Pancreas (tissue), 10 donors: ENCODE results near the gene DDX24. TPM values are rescaled to one million over a fixed set of nuclear protein-coding genes. Genes with fewer than 3 reads are reported as not detected.
A peak's percentile ranks its signal among the peaks of the same experiment; 100 is the strongest.

Experiments
- ATAC-seq, 4 donors: fragments of 200-7000 bp; cut with Tn5 transposase; one replicate each; pipeline versions ENCODE4 v1.8.0 to v1.9.1; 2020; ENCODE audit warnings: mild to moderate bottlenecking in 4 of 4, moderate library complexity in 4 of 4
- DNase-seq, 6 donors: peaks; one replicate each; pipeline ENCODE4 v3.0.0-alpha.2; 2020
- FAIRE-seq: peaks from 2 replicates; lab custom pipeline; 2012; peaks lifted over from hg19 to GRCh38; lab: Jason Lieb, UNC
- H3K27ac ChIP-seq, 4 donors: fragments of 200-600 bp; sonication (generic); 1 replicate in 3 of 4; 2 replicates in 1 of 4; pipeline versions ENCODE4 v1.5.0 to v1.8.0; 2020
- H3K27me3 ChIP-seq, 4 donors: fragments of 200-600 bp; one replicate each; pipeline ENCODE4 v1.8.0; 2021
- H3K36me3 ChIP-seq, 3 donors: fragments of 200-600 bp; sonication (generic) in 1 of 3; one replicate each; pipeline versions ENCODE4 v1.5.0 to v1.8.0; 2020 to 2021
- H3K4me1 ChIP-seq, 3 donors: fragments of 200-600 bp; one replicate each; pipeline ENCODE4 v1.8.0; 2021
- H3K4me3 ChIP-seq, 4 donors: fragments of 200-600 bp; sonication (generic) in 2 of 4; one replicate each; pipeline versions ENCODE4 v1.5.0 to v1.8.0; 2020 to 2021
- H3K9me3 ChIP-seq, 4 donors: fragments of 200-600 bp; one replicate each; pipeline ENCODE4 v1.8.0; 2021
- WGBS, 2 donors: extraction: QIAGEN DNeasy Blood & Tissue Kit; methylation state at CpG; one replicate each; pipeline ENCODE4 v1.1.7; 2013; 5-methylcytosine and 5-hydroxymethylcytosine counted together
- intact Hi-C, 3 donors: fragments of 100-400 bp; cut with DNase I; formaldehyde crosslinking; loops; one replicate each; pipeline versions ENCODE4 v1.11.1 to v1.14.2; 2022
- polyA plus RNA-seq, 2 donors: library from polyadenylated mRNA; stranded (reverse); fragments of 200-250 nt; gene quantifications; one replicate each; pipeline ENCODE4 v1.2.3, GENCODE V29; 2013
- total RNA-seq, 6 donors: library from RNA; stranded (reverse); fragmentation: NEBNext Ultra II Directional in 4 of 6; extraction: Animal tissue kit (Norgen Biotek cat#: 25700) in 4 of 6; gene quantifications; one replicate each; pipeline versions ENCODE4 v1.2.1 to v1.2.4, GENCODE V29; 2021 to 2023
- TF ChIP-seq, protein P1 (sequence below), 4 donors: fragments of 200-600 bp; sonication (generic) in 3 of 4; IDR thresholded peaks; one replicate each; pipeline versions ENCODE4 v1.5.0 to v1.8.0; 2021; ENCODE audit warnings: antibody characterized with exemption in 4 of 4
- donor health status: healthy with polysubstance abuse.
- donor health status: DM: no; HTN: no; CAD: no; lungs with moderate emphysema.
- donor health status: DM: no; HTN: no; CAD: no.
- donor health status: control.
- donor health status: control.
- donor health status: Bipolar disorder and iron deficiency.
- donor health status: DM: yes; HTN: yes; CAD: no.
- donor health status: DM: no; HTN: no; CAD: no.
- donor health status: DM: no; HTN: no; CAD: no.
- donor health status: DM: yes; HTN: yes; CAD: no.

DDX24 gene
- total and polyA plus RNA-seq, 8 donors, result 55.9 to 111 (median 68.1) TPM

DNA sequence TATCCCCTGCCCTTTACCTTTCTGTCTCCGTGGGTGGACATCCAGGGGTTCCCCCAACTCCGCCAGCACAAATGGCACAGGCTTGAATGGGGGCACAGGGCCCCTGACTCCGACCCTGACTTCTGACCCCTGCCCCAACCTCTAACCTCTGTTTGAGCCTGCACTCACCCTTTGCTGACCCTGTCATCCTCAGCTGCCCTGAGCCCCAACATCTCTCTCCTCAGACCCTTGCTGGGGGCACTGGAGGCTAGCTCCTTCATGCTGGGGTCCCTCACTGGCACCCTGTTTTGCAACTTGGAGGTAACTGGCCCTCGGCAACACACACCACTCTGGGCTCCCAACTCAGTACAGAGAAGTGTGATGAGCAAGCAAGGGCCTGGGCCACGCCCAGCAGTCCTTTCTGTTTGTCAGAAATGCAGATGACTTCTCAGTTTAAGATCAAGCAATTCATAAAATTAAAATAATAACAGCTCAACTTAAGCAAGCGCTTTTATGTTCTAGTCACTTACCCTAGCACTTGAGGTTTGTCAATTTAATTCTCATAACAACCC is 31.6 kb upstream of the DDX24 start:
- Histone ChIP-seq H3K4me1 (no peaks in the 10 kb centered on the region), H3K9me3 (no peaks in the 10 kb centered on the region), H3K27me3 (no peaks in the 10 kb centered on the region), H3K4me3 (peak overlapping the region in 1 of 4 donors; percentile 14), H3K27ac (no peak overlapping the region), H3K36me3 (no peaks in the 10 kb centered on the region)
- intact Hi-C loops, result no loop called here
- TF ChIP-seq, protein P1, sequence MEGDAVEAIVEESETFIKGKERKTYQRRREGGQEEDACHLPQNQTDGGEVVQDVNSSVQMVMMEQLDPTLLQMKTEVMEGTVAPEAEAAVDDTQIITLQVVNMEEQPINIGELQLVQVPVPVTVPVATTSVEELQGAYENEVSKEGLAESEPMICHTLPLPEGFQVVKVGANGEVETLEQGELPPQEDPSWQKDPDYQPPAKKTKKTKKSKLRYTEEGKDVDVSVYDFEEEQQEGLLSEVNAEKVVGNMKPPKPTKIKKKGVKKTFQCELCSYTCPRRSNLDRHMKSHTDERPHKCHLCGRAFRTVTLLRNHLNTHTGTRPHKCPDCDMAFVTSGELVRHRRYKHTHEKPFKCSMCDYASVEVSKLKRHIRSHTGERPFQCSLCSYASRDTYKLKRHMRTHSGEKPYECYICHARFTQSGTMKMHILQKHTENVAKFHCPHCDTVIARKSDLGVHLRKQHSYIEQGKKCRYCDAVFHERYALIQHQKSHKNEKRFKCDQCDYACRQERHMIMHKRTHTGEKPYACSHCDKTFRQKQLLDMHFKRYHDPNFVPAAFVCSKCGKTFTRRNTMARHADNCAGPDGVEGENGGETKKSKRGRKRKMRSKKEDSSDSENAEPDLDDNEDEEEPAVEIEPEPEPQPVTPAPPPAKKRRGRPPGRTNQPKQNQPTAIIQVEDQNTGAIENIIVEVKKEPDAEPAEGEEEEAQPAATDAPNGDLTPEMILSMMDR (IDR thresholded peaks at IDR 0.05), result no peak
- ATAC-seq, result no peak
- WGBS, 2 donors, result 77 to 81% methylated on average over 6 of the region's 6 CpGs
- DNase-seq, result no peak
- FAIRE-seq, result no peak

DNA sequence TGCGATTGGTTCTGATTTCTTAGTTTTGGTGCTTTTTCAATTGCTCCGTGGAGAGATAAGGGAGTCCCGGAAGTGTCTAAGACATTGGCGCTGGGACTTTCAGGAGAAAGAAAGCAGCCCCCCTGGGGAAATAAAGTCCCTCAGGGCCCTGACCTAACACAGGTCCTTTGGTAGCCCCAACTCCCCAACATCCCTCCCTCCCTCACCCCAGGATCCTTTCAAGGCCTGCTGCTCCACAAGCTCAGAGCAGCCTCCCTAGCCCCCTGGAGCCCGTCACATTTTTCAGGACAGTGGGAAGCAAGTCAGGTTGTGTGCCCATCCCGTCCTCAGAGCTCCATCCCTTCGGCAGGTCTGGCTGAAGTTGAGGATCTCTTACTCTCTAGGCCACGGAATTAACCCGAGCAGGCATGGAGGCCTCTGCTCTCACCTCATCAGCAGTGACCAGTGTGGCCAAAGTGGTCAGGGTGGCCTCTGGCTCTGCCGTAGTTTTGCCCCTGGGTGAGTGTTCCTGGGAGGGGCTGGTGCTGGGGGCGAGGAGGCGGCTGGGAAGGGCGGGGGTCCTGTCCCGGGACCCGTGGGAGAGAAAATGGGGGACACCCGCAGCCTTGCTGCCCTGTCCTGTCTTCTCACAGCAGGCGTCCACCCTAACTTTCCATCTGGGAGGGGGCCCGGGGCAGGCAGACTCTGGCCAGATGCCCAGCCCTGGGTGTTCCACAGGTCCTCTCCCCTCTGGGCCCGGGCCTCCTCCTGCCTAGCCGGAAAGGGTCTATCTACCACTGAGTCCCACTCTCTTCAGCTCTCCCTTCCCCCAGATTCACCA is 30.5 kb upstream of the DDX24 start:
- Histone ChIP-seq H3K4me1 (no peaks in the 10 kb centered on the region), H3K27me3 (no peaks in the 10 kb centered on the region), H3K4me3 (peak overlapping the region in 1 of 4 donors; percentile 14), H3K9me3 (no peaks in the 10 kb centered on the region), H3K27ac (no peak overlapping the region), H3K36me3 (no peaks in the 10 kb centered on the region)
- no peak for DNase-seq
- WGBS, 2 donors, result 78 to 88% methylated on average over 18 to 20 of the region's 20 CpGs
- FAIRE-seq, result no peak
- intact Hi-C loops, result no loop called here
- ATAC-seq, result no peak
- TF ChIP-seq, protein P1 (IDR thresholded peaks at IDR 0.05), result no peak

DNA sequence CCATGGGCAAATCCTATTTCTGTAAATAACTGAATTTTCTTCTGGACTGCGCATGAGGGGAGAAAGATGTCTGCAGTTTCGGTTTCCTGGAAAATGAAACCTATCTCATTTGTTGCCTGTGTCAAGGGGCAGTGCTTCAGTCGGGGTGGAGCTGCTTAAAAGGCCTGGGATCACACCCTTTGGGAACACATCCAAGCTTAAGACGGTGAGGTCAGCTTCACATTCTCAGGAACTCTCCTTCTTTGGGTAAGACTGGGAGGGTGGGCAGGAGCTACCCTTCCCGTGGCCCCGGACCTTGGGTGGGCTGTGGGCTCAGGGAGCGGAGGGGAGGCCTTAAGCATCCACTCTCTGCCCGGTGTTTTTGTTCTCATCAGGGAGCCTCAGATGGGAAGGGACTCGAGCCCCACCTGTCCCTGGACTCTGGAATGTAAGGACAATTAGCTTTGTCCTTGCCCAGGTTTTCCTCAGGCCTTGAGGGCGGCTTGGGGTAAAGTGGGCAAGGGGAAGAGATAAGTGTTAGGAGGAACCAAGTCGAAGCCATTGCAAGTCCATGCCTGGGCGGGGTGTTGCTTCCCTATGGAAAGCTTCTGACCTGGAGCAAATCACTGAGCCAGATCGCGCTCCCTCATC is 29.7 kb upstream of the DDX24 start, which contains the start of gene IFI27:
Gene IFI27, plus strand, starts transcription at position 185 of the 630 bp plus-strand sequence.
- intact Hi-C loops, result no loop called here
- Histone ChIP-seq H3K36me3 (no peaks in the 10 kb centered on the region), H3K27ac (no peak within 1 kb of the TSS), H3K4me1 (no peaks in the 10 kb centered on the region), H3K9me3 (no peaks in the 10 kb centered on the region), H3K27me3 (no peaks in the 10 kb centered on the region), H3K4me3 (peak within 1 kb of the TSS in 1 of 4 donors; percentile 14)
- 74 to 81% methylated on average over 14 of the region's 14 CpGs for WGBS, 2 donors
- peak; percentile 34 for FAIRE-seq
- peak in 2 of 4 donors; percentile 38 to 49 for ATAC-seq
- TF ChIP-seq, protein P1 (IDR thresholded peaks at IDR 0.05), result no peak
- DNase-seq, result no peak

DNA sequence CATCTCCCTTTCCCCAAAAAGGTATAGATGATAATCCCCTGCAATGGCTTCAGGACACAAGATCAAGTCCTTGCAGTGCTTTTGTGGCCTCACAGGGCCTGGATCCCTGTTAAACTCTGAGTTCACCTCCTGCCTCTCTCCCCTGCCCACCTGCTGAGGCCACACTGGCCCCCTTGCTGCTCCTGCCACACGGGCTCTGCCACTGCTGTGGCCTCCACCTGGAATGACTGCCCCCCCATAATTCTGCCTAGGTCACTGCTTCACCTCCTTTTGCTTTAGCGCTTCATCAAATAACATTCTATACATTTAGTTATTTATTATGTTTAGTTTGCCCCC is 28.9 kb upstream of the DDX24 start:
- no peaks in the 10 kb centered on the region for H3K9me3 ChIP-seq
- no peak for FAIRE-seq
- ATAC-seq, result no peak
- no peak for DNase-seq
- 85 to 88% methylated on average over 2 of the region's 2 CpGs for WGBS, 2 donors
- TF ChIP-seq, protein P1 (IDR thresholded peaks at IDR 0.05), result no peak
- H3K27ac ChIP-seq, result no peak overlapping the region
- H3K4me1 ChIP-seq, result no peaks in the 10 kb centered on the region
- intact Hi-C loops, result no loop called here
- no peaks in the 10 kb centered on the region for H3K36me3 ChIP-seq
- H3K27me3 ChIP-seq, result no peaks in the 10 kb centered on the region
- H3K4me3 ChIP-seq, result no peak overlapping the region
